Mucosa of descending colon (tissue), 3 donors: Measurements from ENCODE around the gene CALHM5. TPM values are rescaled to one million over a fixed set of nuclear protein-coding genes. Genes with fewer than 3 reads are reported as not detected.

Experiments used
- ATAC-seq: fragments of 200-7000 bp; cut with Tn5 transposase; one replicate; pipeline ENCODE4 v1.9.1; 2020; ENCODE audit warnings: mild to moderate bottlenecking, moderate library complexity
- DNase-seq, 3 donors: peaks; one replicate each; pipeline ENCODE4 v3.0.0-alpha.2; 2020
- H3K36me3 ChIP-seq: fragments of 200-600 bp; one replicate; pipeline ENCODE4 v1.8.0; 2021; ENCODE audit warnings: low read depth, mild to moderate bottlenecking
- H3K4me1 ChIP-seq: fragments of 200-600 bp; one replicate; pipeline ENCODE4 v1.8.0; 2021; ENCODE audit warnings: low read depth, mild to moderate bottlenecking
- H3K4me3 ChIP-seq: fragments of 200-600 bp; one replicate; pipeline ENCODE4 v1.8.0; 2021; ENCODE audit warnings: mild to moderate bottlenecking
- H3K9me3 ChIP-seq: fragments of 200-600 bp; one replicate; pipeline ENCODE4 v1.8.0; 2021; ENCODE audit warnings: mild to moderate bottlenecking
- intact Hi-C, 2 donors: fragments of 100-400 bp; cut with DNase I in 1 of 2; cut with micrococcal nuclease in 1 of 2; formaldehyde crosslinking; loops; one replicate each; pipeline versions ENCODE4 v1.11.0 to v1.11.1; 2022; cut with DNase I, micrococcal nuclease
- total RNA-seq, 3 donors: library from RNA; stranded (reverse); fragmentation: NEBNext Ultra II Directional in 2 of 3; extraction: Animal tissue kit (Norgen Biotek cat#: 25700) in 2 of 3; gene quantifications; one replicate each; pipeline versions ENCODE4 v1.2.1 to v1.2.4, GENCODE V29; 2021 to 2023
- TF ChIP-seq, protein P1 (sequence below): fragments of 200-600 bp; IDR thresholded peaks from one replicate; pipeline ENCODE4 v1.8.0; 2022; ENCODE audit warnings: antibody characterized with exemption, mild to moderate bottlenecking
- donor health status: DM: no; HTN: no; CAD: no; lungs with moderate emphysema.
- donor health status: DM: no; HTN: no; CAD: no.
- donor health status: DM: no; HTN: yes; CAD: no.

CALHM5 gene
- total RNA-seq, 3 donors from 2014 or later = 0.20 to 0.85 (median 0.72) TPM

DNA sequence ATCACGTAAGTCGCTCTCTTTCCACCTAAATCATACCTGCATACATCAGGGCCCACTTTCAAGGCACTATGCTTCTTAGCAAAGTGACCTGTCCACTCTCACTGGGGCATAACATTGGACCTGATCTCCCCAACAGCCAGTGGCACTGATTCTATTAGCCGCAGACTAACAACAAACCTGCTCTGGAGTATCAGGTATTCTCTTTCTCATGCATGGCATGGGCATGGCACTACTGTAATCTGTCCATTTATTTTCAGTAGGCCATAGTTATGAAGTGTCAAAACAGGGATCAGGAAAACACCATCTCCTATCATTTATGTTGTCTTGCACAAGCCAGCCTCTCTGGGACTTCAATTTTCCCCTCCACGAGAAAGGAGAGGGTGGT lies 50.6 kb downstream of the CALHM5 start:
- no peak for ATAC-seq
- intact Hi-C loops = no loop called here

DNA sequence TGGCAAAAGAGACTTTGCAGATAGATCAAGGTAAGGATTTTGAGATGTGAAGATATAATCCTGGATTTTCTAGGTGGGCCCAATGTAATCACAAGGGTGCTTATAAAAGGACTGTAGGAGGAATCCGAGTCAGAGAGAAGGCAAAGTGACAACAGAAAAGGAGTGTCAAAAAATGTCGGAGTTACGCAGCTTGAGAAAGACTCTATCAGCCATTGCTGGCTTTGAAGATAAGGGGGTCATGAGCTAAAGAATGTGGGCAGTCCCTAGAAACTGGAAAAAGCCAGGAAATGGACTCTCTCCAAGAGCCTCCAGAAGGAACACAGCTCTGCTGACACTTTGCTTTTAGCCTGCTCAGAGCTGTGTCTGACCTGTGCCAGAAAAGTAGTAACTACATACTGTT lies 51.2 kb downstream of the CALHM5 start:
- DNase-seq = no peak
- Histone ChIP-seq H3K36me3 (no peaks in the 10 kb centered on the region), H3K4me3 (no peak overlapping the region), H3K4me1 (no peaks in the 10 kb centered on the region), H3K9me3 (no peaks in the 10 kb centered on the region)
- no peak for ATAC-seq
- TF ChIP-seq, protein P1, sequence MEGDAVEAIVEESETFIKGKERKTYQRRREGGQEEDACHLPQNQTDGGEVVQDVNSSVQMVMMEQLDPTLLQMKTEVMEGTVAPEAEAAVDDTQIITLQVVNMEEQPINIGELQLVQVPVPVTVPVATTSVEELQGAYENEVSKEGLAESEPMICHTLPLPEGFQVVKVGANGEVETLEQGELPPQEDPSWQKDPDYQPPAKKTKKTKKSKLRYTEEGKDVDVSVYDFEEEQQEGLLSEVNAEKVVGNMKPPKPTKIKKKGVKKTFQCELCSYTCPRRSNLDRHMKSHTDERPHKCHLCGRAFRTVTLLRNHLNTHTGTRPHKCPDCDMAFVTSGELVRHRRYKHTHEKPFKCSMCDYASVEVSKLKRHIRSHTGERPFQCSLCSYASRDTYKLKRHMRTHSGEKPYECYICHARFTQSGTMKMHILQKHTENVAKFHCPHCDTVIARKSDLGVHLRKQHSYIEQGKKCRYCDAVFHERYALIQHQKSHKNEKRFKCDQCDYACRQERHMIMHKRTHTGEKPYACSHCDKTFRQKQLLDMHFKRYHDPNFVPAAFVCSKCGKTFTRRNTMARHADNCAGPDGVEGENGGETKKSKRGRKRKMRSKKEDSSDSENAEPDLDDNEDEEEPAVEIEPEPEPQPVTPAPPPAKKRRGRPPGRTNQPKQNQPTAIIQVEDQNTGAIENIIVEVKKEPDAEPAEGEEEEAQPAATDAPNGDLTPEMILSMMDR = no peak
- intact Hi-C loops = no loop called here

More for the DNA sequence above, 50.6 kb downstream of the CALHM5 start:
- Histone ChIP-seq H3K4me3 (no peak overlapping the region), H3K4me1 (no peaks in the 10 kb centered on the region), H3K36me3 (no peaks in the 10 kb centered on the region), H3K9me3 (no peaks in the 10 kb centered on the region)
- TF ChIP-seq, protein P1 = no peak
- DNase-seq = no peak

DNA sequence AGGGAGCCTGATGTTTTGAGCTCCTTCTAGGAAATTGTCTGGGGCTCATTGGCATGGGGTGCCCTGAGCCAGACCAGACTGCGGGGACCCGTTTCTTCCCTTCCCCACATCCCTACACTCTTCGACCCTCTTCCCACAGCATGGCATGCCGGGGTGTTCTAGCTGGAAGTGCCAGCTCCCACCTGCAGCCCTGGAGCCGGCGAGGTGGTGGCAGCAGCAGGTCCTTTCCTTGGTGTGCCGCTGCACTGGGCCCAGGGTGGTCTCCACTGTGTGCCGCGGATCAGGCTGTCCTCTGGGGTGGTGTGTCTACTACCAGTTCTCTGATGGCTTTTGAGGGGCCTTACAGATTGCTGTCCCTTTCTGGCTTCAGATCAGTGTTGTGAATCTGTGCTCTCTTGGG lies 52.4 kb downstream of the CALHM5 start:
- ATAC-seq = no peak
- no peak overlapping the region for H3K4me3 ChIP-seq
- H3K9me3 ChIP-seq = no peaks in the 10 kb centered on the region
- no peaks in the 10 kb centered on the region for H3K36me3 ChIP-seq
- TF ChIP-seq, protein P1 = no peak
- no peaks in the 10 kb centered on the region for H3K4me1 ChIP-seq
- intact Hi-C loops = no loop called here
- no peak for DNase-seq

DNA sequence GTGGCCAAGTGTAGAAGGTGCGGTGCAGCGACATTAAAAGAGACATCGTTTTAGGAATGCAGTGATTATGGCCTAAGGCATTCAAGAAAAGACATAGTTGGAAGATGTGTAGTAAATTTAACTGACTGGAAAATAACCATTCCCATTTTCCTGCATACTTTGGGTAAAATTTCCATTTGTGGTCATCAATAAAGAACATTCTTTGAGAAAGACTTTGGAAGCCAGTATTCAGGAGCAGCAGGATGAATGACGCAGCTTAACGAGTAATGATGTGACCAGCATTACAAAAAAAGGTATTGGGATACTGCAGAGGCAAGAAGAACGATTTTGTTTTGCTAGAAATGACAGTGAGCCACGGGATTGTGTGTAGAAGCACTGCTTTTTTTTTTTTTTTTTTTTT lies 52.9 kb downstream of the CALHM5 start:
- no peak overlapping the region for H3K4me3 ChIP-seq
- TF ChIP-seq, protein P1 = no peak
- no peak for DNase-seq
- ATAC-seq = no peak
- no peaks in the 10 kb centered on the region for H3K4me1 ChIP-seq
- no peaks in the 10 kb centered on the region for H3K9me3 ChIP-seq
- no peaks in the 10 kb centered on the region for H3K36me3 ChIP-seq
- intact Hi-C loops = no loop called here

DNA sequence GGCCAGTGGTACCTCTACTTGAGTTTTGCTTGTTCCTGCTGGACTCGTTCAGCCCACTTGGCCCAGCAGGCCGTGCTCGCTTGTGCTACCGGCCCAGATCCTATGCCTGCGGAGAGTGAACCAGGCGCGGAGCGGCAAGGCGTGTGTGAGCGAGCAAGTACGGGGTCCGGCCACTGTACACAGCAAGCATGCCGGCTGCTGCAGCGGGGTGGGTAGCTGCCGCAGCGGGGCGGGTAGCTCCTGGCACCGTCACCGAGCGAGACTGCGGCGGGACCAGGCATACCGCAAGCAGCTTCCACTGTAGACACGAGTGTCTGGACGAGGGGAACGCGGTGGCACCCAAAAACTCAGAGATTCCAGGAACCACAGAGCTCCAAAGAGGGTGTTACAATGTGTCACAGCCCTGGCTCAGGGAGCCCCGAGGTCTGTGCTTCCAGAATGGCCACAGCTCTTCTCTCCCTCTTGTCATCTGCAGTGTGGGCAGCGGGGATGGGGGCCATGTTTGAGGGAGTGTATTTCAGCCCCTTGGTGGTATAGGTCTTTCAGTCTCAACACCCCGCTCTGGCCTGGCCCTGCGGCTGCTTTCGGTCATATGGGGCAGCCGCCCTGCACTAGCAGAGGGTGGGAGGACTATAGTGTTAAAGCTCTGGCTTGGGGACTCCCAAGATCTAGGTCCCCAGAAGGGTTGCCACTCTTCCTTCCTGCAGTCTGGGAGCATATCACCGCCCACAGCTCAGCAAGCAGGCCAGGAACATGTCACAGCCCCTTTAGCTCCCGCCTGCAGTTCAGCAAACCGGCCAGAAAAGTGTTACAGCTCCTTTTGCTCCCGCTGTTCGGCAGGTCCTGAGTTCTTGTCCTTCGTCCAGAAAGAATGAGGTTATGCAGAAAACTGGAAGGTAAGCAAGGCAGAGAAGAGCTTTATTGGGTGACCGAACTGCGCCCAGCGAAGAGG lies 53.8 kb downstream of the CALHM5 start:
- Histone ChIP-seq H3K4me3 (no peak overlapping the region), H3K36me3 (no peaks in the 10 kb centered on the region), H3K4me1 (peaks cover 4% of the 10 kb centered on the region), H3K9me3 (no peaks in the 10 kb centered on the region)
- ATAC-seq (peak; percentile 34), DNase-seq (peak in 2 of 3 donors; percentile 7 to 53)
- TF ChIP-seq, protein P1 = no peak
- intact Hi-C loops = no loop called here
